ENCODE measurements around the gene SPATA25.
"Not testable (repeated sequence)": the region's sequence is repeated elsewhere in the genome, so short reads cannot be mapped to it uniquely, and the experiment has no call there.

SPATA25 gene

DNA sequence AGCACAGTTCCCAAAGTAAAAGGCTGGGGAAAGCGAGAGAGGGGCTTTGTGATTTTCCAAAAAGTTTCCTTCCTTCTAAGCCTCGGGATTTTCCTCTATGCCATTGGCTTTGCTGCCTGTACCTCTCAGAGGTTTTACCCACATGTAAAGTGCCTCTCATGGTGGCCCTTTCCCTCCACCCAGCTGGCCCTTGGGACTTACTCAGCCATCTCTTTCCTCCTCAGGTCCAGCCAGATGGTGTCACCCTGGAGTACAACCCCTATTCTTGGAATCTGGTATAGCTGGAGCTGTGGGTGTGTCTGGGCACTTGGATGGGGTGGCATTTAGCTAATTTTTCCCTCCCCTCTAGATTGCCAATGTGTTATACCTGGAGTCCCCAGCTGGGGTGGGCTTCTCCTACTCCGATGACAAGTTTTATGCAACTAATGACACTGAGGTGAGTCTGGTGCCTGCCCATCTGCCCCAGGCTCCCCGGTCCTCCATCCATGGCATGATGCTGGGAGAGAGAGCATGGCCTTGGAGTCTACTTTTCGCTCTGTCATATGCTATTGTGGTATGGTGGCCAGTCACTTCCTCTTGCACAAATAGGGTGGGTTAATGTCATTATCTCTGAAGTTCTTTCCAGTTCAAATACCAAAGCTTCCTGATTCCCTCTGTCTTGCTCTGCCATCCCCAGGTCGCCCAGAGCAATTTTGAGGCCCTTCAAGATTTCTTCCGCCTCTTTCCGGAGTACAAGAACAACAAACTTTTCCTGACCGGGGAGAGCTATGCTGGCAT, 4.8 kb upstream of the SPATA25 start:
- no peak for DNase-seq

DNA sequence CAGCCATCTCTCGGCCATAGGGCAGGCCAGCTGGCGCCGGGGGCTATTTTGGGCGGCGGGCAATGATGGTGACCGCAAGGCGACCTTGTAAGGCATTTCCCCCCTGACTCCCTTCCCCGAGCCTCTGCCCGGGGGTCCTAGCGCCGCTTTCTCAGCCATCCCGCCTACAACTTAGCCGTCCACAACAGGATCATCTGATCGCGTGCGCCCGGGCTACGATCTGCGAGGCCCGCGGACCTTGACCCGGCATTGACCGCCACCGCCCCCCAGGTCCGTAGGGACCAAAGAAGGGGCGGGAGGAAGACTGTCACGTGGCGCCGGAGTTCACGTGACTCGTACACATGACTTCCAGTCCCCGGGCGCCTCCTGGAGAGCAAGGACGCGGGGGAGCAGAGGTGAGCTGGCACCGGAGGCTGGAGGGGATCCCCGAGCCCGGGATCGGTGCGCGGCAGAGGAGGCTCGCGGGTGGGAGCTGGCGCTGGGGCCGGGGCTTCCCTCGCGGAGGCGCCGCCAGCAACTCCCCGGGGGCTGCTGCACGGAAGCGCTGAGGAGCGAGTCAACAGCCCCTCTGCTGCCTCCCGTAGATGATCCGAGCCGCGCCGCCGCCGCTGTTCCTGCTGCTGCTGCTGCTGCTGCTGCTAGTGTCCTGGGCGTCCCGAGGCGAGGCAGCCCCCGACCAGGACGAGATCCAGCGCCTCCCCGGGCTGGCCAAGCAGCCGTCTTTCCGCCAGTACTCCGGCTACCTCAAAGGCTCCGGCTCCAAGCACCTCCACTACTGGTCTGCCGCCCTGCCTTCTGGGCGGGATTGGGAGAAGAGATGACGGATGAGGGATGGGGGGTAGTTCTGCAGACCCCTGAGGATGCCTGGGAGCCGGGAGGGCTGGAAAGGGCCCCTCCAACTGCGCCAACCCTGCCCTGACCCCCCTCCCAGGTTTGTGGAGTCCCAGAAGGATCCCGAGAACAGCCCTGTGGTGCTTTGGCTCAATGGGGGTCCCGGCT, 3.9 kb upstream of the SPATA25 start, which contains the start of the genes CTSA and NEURL2:
TSS of gene CTSA (plus strand) at position 351 of the 999 bp plus-strand sequence. CDS start at position 585, 234 bp downstream.
TSS of gene NEURL2 (minus strand) at position 224 of the 999 bp plus-strand sequence. CDS start at position 7, 217 bp downstream.
- DNase-seq, result peak; percentile 63

DNA sequence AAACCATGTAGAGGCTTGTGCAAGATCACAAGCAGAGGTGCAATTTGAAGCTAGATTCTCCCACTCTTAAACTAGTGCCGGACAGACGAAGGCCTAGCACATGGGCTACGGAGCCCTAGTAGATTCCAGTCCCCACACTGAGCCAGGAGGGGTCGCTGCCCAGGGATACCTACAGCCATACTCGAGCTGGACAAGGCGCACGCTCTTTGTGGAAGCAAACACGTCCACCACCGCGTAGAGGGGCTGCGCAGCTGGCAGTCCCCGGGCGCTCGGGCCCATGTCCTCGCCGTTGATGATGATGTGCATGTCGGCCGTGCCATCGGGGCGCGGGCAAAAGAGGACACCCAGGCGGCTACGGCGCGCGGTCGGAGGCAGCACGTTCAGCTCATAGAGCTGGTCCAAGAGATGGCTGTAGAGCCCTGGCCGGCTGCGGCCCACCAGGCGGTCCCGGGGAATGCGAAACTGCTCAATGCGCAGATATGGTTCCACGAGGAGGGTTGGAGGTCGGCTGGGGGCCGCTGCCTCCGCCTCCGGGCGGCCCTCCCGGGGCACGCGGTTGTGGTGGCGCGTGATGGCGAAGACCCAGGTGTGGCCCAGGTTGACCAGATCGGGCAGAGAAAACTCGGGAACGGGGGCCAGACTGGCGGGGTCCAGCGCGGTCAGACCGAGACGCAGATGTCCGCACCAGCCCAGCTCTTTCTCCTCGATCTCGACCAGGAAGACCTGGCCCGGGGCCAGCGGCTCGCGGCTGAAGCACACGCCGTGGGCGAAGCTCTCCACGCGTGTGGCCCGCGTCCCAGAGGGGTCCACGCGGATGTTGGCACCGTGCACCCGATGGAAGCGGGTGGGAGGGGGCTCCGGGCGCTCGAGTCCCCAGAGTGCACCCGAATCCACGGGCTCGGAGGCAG, 2.9 kb upstream of the SPATA25 start:
- DNase-seq, result no peak

DNA sequence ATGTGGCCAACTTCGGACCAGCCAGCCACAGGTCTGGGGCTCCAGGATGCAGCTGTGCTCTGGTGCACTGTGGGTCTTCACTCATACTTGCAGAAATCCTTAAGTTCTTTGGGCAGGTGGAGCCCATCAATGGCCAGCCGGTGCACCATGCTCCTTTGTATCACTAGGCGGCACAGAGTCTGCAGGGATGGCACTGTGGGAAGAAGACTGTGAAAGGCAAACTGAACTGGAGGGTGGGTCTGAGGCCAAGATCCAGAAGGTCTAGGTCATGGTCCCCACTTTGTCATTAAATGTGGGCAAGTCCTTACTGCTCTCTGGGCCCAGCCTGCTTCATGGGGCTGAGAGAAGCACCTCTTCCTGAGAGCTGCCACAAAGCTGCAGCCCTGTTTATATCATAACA, 1.3 kb upstream of the SPATA25 start:
- DNase-seq, result no peak

DNA sequence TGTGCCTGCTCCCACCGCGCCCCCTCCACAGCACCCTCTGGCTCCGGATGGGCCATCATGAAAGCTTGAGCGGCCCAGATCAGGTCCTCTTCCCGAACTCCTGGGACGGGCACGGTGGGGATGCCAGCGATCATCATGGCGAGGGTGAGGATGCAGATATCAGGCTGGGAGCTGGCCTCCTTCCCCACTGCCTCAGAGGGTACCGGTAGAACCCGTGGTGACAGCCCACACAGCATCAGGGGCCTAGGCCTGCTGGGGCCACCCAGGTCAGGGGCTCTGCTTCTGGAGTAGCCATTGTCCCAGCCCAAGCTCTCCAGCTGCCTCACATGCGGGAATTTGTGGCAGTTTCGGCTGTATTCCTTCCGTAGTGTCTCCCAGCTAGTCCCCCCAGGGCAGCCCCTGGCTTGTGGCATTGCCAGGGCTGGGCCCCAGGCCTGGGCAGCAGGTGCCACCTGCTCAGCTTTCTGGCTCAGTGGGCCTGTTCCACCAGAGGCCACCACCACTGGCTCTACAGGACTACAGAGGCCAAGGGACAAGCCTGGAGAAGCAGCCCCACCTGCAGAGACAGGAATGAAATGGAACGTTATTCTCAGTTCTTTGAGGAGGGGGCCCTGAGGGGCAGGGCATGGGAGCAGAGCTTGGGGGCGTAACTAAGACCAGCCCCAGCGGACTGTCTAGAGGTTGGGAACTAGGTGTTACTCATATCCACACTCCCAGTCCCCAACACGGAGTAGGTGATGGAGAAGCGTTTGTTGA, 654 bp downstream of the SPATA25 start:
- no peak for DNase-seq

DNA sequence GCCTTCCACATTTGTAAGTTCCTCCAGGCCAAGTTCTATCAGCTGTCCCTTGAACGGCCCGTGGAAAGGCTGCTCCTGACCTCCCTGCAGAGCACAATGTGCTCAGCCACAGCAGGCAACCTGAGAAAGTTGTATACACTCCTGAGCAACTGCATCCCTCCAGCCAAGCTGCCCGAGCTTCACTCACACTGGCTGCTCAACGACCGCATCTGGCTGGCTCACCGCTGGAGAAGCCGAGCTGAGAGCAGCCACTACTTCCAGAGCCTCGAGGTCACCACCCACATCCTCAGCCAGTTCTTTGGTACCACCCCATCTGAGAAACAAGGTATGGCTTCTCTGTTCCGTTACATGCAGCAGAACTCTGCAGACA, 4.3 kb downstream of the SPATA25 start:
- no peak for DNase-seq

DNA sequence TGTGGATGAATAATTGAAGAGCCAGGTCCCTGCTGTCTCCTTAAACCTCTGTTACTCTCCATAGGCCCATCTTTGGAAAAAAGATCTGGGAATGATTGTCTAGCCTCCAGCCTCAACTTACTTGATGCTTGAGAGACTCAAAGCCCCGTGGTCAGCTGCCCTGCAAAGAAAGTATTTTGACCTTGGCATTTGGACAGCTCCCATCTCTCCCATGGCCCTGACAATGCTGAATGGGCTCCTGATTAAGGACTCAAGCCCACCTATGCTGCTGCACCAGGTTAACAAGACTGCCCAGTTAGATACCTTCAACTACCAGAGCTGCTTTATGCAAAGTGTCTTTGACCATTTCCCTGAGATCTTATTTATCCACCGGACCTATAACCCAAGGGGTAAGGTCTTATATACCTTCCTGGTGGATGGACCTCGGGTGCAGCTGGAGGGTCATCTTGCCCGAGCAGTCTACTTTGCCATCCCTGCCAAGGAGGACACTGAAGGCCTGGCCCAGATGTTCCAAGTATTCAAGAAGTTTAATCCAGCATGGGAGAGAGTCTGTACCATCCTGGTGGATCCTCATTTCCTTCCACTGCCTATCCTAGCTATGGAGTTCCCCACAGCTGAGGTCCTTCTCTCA, 4.8 kb downstream of the SPATA25 start:
- DNase-seq, result no peak

DNA sequence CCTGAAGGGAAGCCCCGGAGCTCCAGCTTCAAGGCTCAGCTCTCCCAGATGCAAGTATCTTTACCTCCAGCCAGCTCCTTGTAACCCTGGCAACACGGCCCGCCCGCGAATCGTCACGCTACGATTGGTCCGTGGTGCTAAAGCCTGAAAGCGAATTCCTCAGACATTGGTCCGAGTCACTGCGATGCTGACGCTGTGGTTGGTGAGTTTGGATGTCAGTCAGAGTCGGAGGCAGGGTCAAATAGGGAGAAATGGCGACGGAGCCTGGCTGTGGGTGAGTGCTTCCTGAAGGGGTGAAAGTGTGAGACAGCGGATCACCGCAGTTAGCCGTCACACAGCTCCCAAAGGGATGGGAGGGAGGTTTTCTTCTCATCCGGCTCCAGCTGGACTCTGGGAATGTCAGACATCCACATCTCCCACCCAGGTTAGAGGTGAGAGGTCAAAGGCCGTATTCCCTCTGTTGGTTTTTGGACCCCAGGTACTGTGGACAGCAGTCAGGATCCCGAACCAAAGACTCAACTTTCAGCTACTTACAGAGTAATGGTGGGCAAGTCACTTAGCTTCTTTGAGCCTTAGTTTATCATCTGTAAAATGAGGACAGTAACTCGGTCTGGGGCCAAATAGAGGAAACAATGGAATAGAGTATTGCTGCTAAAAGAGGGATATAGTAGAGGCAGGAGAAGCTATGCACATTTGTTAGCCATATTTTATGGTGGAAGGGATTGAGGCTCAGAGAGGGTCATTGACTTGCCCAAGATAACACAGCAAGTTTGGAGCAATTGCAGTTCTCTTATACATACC, 6.2 kb downstream of the SPATA25 start, which contains the start of gene ZSWIM1:
TSS of gene ZSWIM1 (plus strand) at position 240 of the 801 bp plus-strand sequence. CDS start 1,366 bp downstream, outside the sequence.
- peak; percentile 91 for DNase-seq

DNA sequence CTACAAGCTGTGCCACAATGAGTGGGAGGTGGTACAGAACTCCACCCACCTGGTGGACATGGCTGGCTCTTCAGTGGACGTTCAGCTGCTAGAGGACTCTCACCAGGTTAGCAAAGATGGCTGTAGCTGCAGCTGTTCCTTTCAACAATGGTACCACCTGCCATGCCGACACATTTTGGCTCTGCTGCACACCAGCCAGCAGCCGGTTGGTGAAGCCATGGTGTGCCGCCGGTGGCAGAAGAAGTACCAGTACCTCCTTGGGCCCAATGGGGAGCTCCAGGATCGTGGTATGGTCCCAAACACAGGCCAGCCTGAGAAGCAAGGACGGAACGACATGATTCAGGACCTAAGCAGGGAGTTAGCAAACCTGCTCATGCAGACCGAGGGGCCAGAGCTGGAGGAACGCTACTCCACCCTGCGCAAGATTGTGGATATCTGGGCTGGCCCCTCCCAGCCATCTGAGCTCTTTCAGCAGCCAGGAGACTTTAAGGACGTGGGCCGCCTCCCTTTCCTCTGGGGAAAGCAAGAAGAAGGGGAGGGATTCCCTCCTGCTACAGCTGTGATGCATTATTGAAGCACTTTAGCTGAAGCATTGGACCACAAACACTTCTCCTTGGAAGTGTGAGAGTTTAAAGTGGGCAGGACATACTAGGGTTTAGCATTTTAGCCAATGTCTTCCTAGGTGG, 9.2 kb downstream of the SPATA25 start:
- no peak for DNase-seq

DNA sequence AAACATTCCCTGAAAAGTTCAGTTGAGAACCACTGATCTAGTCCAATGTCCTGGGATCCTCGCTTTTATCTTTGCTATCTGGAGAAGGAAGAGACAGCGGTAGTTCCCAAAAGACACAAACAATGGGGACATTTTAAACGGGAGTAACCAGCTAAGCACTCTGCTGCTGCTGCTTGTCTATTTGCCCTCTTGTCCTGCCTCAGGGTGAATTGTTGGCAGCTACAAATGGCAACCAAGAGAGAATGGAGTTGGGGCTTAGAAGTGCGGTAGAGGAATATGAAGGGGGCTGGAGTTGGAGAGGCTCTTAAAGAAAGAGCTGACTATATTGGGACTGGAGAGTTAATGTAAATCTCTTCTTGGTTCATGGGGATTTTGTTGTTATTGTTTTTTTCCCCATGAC, 12.8 kb downstream of the SPATA25 start:
- no peak for DNase-seq

DNA sequence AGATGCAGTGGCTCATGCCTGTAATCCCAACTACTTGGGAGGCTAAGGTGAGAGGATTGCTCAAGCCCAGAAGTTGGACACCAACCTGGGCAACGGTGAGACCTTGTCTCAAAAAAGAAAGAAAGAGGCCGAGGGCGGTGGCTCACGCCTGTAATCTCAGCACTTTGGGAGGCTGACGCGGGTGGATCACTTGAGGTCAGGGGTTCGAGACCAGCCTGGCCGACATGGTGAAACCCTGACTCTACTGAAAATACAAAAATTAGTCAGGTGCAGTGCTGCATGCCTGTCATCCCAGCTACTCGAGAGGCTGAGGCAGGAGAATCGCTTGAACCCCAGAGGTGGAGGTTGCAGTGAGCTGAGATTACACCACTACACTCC, 13.3 kb downstream of the SPATA25 start:
- DNase-seq, result not testable (repeated sequence)

DNA sequence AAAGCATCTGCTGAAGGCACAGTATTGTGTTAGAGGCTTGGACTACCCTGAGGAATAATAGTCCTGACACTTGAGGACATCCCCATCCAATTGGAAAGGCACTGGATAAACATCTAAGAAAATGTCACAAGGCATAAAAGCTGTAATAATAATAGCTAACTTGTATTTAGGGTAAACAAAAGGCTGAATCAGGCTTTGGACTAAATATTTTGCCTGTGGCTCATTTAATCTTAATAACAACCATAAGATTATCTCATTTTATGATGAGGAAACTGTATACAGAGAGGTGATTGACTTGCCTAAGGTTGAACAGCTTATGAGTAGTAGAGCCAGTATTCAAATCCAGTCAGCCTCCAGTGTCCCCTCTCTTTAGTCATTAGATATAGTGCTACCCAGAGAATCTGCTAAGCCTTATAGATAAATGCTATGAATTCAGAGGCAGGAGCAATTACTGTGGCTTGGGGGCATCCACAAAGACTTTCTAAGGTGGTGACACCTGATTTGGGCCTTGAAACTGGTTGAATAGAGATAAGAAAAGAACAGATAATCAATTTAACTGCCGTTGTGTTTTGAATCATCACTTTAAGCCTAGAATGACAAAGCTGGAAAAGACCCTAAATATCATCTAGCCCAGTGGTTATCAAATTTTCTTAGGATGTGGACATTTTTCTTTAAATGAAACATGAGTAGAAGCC, 13.9 kb downstream of the SPATA25 start:
- no peak for DNase-seq

DNA sequence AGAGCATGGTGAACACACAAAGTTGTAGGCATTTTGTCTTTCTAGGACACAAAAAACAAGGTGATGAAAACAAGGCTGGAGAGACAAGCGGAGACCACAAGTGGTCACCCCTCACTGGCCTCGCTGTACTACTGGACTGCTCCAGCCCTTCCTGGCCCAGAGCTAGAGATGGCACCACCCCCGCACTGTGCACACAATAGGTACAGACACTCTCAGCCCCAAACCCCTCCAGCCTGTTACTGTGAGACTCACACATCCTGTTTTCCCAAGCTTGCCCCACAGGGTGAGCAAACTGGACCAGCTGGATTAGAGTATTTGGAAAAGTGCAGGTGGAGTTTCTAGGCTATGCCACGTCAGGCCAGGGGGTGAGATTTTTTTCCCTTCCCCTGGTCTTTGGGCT, 14.8 kb downstream of the SPATA25 start:
- DNase-seq, result no peak

DNA sequence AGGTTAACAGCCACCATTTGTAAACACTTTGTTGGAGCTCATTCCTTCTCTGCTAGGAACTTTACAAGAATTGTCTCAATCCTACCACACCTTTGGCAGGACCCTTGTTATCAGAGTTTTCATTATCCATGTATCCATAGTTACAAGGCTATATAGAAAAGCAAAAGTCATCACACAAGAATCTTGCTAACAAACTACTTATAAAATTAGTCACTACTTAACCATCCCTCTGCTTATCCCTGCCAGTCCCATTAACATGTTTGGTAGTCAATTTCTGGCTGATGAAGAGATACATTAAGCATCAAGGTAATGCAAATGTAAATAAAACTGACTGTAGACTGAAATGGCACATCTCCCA, 19.6 kb downstream of the SPATA25 start:
- DNase-seq, result no peak

DNA sequence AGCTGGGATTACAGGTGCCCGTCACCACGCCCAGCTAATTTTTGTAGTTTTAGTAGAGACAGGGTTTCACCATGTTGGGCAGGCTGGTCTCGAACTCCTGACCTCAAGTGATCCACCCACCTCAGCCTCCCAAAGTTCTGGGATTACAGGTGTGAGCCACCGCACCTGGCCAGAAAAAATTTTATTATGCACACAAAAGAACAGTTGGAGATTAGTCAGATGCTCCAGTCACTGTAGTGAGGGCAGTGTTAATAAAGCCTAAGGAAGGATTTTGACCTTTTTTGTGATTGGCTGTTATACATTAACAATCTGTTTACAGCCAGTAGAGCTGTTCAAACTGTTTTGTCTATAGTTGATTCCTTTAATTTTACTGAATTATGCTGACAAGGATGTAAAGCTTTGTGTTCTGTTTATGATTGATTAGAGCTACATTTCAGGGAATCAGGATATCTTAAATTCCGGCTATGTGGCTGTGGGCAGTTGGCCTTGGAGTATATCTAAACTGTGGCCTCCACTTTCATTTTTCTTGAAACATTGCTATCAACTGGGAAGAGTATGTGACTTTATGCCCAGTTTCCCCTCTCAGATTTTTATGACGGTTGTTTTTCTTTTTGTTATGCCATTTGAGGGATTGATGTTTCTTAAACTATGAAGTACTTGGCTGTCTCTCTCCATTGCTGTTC, 20.1 kb downstream of the SPATA25 start:
- DNase-seq, result no peak

DNA sequence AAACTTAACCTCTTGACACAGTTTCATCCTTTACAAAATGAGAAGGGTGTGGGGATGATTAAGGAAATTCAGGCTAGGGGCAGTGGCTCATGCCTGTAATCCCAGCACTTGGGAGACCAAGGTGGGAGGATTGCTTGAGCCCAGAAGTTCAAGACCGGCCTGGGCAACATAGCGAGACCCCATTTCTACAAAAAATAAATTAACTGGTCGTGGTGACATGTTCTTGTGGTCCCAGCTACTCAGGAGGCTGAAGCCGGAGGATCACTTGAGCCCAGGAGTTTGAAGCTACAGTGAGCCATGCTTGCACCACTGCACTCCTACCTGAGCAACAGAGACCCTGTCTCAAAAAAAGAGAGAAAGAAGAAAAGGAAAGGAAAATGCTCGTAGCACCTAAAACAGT, 21.0 kb downstream of the SPATA25 start:
- DNase-seq, result no peak

DNA sequence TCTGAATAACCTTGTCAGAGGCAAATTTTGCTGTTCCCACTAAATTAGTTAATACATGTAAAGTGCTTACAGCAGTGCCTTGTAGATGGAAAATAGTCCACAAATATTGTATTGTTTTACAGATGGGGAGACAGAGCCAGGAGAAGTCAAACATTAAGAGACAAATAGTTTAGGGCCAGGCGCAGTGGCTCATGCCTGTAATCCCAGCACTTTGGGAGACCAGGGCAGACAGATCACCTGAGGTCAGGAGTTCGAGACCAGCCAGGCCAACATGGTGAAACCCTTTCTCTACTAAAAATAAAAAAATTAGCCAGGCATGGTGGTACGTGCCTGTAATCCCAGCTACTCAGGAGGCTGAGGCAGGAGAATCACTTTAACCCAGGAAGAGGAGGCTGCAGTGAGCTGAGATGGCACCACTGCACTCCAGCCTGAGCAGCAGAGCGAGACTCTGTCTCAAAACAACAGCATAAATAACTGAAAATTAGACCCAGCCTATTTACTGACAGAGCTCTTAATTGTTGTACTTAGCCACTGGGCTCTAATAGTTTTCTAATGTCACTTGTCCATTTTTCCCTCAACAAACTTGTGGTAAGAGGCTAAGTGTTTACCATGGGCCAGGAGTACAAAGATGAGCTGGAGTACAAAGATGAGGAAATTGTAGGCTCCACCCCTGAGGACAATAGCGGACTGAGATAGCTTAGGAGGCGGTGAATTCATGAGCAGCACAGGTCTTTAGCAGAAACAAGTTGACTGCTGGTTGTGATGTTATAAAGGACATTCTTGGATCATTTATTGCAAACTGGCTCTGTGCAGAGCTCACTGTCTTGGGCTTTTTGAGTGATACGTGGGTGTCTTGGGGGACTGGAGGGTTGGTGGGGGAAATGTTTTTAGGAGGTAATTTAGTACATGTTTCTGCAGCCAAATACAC, 23.6 kb downstream of the SPATA25 start:
- no peak for DNase-seq

Measured in activated gamma-delta T cell (primary cell).